GM19395 (cell line): Measurements from ENCODE around the gene SMAGP.
"Not testable (repeated sequence)": the region's sequence is repeated elsewhere in the genome, so short reads cannot be mapped to it uniquely, and the experiment has no call there.

Experiments used
- ATAC-seq: cut with Tn5 transposase; IDR thresholded peaks from one replicate; pipeline ENCODE4 v1.9.1; 2021; ENCODE audit warnings: mild to moderate bottlenecking, moderate library complexity; ENCODE audit not compliant: unreplicated experiment

SMAGP gene, protein sequence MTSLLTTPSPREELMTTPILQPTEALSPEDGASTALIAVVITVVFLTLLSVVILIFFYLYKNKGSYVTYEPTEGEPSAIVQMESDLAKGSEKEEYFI

DNA sequence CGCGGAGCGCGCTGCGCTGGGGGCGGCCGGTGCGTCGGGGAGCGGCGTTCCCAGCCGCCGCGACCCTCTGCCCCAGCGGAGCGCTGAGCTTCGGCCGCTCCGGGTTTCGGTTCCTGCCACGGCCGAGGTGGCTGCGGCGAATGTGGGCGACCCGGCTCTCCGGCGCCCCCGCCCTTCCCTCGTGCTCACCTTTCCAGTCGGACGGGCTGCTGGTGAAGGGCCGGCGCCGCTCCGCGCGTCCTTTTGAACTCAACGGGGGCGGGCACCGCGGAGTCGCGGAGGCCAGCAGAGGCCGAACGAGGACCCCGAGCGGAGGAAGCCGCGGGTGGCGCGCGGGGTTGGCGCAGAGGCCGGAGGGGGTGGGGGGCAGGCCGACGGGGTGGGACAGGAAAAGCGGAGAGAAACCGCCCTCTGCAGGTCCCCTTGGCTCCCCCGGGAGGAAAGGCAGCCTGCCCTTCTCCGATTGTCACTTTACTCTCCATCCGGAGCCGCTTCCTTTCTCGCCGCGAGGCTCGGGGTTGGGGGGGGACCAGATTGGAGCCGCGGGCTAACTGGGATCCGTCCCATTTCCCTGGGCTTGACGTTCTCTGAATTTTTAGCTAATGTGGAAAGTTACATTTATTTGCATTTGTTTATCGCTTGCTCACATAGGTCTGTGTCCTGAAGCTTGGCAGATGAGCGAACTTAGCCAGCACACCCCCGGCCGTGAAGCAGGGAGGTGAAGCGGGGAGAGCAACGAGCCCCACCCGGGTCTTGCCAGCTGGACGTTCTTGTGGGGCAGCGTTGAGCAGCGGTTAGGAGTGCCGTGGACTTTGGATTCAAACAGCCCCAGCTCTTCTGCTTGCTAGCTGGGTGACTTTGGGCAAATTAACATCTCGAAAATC lies at the start of gene SMAGP:
TSS of gene SMAGP (minus strand) at position 349 of the 884 bp plus-strand sequence. CDS start 1,137 bp downstream, outside the sequence.
- peak; percentile 72 for ATAC-seq

DNA sequence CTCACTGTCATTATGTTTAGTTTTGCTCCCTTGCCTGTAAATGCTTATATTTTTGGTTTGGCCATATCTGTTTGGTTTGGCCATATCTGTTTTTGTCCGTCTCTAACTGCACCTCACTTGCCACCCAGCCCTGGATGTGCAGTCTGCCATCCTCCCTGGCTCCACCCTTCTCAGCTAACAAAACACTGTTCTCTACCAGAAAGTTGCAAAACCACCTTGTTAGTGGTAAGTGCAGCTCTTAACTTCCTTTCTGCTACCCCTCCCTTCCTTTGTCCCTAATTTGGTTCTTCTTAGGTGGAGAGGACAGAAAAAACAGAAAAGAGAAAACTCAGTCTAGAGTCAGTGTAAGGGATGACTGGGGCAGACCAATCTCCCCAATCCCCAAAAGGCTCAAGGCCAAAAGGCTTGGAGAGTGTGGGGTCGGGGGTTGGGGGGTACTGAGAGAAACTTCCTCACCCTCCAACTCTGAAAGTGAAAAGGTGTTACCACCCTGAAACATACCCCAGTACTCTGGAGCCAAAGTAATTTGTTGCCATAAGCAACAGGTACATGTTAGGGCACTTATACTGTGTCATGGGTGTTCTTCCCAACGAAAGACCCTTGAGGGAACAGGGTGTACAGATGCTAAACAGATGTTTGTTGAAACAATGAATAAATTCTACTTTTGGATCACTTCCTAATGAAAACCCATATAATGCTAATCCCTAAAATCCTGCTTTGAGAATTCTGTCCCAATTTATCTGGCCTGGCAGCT lies 48.8 kb upstream of the SMAGP start:
- peak; percentile 52 for ATAC-seq

DNA sequence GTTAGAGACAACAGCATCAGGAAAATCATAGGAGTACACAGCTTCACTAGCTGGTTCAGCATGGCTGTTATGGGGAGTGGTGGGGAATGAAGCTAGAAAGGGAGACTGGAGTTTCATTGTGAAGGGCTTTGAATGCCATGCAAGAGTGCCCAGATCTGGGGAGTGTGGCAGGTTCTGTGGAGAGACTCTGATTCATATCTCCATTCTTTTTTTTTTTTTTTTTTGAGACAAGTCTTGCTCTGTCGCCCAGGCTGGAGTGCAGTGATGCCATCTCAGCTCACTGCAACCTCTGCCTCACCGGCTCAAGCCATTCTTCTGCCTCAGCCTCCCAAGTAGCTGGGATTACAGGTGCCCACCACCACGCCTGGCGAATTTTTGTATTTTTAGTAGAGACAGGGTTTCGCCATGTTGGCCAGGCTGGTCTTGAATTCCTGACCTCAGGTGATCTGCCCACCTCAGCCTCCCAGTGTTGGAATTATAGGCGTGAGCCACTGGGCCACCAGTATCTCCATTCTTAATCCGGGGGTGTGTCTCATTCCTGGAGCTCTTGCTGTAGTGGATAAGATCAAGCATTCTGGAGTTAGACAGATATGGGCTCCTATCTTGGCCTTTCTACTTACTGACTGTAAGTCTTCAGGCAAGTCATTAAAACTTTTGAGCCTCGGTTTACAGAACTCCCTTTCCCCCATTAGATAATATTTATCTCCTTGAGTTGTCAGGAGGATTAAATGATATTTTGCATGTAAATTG lies 48.0 kb upstream of the SMAGP start:
- ATAC-seq: not testable (repeated sequence)

DNA sequence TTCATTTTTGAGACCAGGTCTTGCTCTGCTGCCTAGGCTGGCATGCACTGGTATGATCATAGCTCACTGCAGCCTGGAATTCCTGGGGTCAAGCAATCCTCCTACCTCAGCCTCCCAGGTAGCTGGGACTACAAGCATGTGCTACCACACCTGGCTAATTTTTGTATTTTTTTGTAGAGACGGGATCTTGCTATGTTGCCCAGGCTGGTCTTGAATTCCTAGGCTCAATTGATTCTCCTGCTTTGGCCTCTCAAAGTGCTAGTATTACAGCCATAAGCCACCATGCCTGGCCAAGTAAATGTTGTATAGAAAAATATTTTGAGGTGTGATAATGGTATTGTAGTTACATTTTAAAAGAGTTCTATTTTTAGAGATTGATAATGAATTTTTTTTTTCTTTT lies 41.2 kb upstream of the SMAGP start:
- ATAC-seq: no peak

DNA sequence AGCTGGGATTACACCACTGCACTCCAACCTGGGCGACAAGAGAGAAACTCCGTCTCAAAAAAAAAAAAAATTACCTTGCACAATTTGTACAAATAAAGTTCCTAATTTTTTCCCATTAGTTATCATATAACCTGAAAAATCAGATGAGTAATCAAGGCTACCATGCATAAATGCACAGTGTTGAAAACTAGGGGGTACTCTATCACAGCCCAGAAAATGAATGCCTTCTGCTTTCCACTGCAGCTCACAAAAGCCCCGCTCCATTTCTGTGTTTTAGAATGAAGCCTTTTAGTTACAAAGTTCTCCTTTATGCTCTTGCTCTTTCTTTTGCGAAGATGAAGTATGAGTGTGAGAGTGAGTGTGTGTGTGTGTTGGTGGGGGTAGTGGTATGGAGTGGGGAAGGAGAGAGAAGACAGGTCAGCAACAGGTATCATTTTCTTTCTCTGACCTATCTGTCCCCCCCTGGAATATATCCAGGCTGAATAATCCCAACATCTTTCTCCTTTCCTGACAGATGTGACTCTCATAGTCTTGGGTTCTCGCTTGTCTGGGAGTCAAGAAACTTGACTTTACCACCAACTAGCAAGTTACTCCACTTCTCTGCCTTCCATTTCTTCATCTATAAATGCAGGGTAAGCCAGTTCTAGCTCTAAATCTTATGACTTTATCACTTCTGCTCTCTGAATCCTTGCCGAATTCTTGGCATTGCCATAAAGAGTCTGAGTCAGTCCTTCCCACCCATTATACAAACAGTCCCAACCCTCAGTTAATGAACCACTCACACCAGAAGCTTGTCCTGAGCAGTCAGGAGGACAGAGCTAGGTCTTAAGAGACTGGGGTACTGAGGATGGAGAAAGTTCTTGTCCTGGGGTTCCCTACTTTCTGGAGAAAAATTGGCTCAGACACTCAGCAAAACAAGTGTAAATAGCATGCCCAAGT lies 37.7 kb upstream of the SMAGP start:
- ATAC-seq: no peak

DNA sequence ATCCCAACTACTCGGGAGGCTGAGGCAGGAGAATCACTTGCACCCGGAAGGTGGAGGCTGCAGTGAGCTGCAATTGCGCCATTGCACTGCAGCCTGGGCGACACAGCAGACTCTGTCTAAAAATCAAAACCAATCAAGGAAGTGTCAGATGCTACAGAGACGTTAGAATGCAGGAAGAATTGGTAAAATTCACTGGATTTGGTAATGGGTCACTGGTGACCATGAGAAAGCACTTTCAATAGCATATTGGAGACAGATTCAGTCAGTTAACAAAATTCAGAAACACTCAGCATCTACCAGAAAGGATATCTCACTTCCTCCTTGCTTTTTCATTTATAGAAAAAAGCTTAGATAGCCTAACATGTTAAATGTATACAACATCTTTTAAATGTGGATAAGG lies 36.3 kb upstream of the SMAGP start:
- no peak for ATAC-seq

DNA sequence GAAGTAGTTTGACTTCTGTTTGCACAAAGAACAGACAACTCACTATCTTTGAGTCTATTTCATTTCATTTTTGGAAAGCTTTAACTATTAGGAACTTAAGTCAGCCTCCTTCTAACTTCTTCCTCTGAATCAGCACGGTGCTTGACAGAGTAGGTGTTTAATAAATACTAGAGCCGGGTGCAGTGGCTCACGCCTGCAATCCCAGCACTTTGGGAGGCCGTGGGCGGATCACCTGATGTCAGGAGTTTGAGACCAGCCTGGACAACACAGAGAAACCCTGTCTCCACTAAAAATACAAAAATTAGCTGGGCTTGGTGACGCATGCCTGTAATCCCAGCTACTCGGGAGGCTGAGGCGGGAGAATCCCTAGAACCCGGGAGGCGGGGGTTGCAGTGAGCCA lies 30.6 kb upstream of the SMAGP start:
- ATAC-seq: not testable (repeated sequence)

DNA sequence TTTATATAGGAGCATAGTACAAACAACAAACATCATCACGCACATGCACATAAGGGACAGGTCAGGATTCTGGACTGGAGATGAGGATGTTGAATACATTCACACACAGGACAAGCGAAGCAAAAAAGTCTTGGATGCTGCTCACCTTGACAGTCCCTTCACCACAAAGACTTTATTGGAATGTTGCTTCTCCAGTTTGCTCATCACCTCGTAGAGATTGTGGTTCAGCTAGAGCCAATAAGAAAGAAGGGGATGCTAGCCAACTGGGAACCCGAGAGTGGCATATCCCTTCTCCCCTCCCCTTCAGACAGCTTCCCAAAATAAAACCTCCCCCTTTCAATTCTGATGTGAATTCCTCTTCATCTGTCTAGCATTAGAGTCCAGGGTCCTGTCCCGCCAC lies 25.4 kb upstream of the SMAGP start:
- ATAC-seq: no peak

DNA sequence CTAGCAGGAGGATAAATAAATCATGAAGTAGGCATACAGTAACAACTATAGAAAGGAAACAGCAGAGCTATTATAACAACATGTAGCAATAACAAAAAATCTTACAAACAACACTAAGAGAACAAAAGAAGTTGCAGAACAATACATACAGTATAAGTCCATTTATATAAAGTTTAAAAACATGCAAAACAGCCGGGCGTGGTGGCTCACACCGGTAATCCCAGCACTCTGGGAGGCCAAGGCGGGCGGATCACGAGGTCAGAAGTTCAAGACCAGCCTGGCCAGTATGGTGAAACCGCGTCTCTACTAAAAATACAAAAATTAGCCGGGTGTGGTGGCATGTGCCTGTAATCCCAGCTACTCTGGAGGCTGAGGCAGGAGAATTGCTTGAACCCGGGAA lies 23.9 kb upstream of the SMAGP start:
- ATAC-seq: not testable (repeated sequence)

DNA sequence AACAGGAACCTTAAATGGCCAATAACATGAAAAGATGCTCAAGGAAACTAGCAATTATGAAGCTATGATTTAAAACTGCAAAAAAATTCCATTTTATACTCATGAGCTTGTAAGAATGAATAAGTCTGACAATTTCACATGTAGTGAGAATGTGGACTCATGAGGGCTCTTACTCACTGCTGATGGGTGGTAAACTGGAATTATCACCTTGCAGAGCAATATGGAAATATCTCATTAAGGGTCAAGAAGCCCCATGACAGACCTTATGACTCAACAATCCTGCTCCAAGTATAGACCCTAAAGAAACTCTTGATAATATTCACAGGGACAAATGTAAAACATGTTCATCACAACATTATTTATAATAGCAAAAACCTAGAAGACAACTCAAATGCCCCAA lies 23.5 kb upstream of the SMAGP start:
- no peak for ATAC-seq

DNA sequence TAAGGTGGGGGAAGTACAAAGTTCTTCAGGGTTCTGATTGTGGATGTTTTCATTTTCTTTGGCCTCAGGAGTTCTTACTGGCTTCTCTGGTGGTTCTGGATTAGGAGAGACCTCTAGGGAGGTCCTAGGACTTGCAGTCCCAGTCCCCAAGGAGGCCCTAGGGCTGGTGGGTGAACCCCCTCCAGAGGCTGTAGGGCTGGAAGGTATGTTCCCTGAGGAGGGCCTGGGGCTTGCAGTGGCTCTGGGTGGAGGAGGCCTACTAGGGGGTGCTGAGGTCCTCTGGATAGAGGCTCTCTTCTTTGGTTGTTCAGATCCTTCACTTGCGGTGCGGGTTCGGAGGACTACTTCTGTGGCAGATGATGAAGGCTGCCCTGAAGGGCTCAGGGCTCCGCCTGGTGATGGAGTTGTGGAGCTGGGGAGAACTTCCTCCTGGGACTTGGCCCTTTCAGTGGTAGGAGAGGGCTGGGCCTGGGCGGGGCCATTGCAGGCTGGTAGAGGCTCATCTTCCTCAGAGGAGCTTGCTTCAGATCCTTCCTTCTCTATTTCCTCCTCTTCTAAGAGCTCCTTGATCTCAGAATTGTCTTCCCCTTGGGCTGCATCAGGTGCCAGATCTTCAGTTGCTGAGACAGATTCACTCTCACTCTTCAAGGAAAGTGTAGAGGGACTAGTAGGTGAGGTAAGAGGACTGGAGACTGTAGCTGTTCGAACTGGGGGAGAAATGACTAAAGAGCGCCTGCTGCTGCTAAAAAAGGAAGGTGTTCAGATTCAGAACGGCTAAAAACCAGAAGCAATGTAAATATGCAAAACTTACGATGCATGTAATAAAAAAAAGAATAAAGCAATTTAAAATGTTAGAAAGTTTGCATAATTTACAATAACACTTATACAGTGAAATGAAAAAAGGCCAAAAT lies 21.6 kb upstream of the SMAGP start:
- not testable (repeated sequence) for ATAC-seq

DNA sequence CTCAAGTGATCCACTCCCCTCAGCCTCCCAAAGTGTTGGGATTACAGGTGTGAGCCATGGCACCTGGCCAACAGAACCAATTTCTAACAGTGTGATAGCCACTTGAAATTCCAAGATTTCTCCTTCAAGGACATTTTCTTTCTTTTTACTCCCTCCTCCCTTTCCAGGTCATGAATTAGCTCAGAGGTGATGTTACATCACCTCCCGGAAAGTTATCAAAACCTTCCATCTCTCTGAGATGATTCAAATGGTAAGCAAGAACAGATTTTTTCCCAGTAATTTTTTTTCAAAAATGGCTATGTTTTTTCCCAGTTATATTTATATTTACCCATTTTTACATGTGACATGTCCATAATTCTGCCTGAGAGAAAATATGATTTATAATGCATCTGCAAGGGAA lies 15.6 kb upstream of the SMAGP start:
- ATAC-seq: no peak

DNA sequence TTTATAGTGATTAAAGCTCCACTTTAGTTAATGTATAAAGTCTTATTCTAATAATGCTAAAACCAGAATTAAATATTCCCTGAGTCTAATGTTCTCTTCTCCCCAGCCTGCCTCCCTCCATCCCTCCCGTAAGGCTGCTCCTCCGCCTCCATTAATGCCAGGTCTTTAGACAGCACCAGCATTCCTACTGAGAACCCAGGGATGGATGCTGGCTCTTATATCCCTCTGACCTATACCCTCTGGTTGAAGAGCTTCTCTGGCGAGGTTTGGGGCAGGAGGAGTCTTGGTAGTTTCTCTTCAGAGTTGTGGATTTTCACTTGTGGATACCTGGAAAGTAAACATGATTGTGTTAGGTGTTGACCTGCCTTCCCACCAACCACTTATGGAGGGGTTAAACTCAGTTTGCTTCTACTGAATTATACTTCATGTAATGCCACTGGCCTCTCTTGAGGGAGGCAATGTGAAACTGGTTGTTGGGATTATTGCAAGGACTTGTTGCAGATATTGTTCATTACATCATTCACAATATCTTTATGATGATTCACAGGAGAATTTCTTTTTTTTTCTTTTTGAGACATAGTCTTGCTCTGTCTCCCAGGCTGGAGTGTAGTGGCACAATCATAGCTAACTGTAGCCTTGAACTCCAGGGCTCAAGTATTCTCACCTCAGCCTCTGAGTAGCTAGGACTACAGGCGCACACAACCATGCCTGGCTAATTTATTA lies 11.1 kb upstream of the SMAGP start:
- no peak for ATAC-seq

DNA sequence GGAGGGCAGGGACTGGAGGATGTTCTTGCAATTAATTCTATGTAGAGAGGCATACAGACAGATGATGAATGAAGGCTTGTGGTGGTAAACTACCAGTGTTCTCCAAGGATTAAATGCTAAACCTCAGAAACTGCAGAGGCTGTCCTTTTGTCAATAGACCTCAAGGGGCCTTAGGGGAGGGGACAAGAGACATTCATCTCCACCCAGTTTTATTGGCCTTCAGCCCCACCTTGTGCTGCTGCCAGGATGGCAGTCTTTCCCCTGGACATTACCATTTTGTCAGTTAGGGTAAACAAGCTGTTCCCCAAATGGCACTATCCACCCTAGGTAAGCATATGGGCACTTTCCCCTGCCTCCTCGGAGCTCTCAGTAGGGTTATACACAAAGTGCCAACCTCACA lies 4.9 kb upstream of the SMAGP start:
- ATAC-seq: no peak

DNA sequence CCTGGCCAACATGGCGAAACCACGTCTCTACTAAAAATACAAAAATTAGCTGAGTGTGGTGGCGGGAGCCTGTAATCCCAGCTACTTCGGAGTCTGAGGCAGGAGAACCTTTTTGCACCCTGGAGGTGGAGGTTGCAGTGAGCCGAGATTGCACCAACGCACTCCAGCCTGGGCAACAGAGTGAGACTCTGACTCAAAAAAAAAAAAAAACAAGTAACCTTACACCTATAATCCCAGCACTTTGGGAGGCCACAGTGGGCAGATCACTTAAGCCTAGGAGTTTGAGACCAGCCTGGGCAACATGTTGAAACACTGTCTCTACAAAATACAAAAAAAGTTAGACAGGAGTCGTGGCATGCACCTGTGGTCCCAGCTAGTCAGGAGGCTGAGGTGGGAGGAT lies 2.6 kb upstream of the SMAGP start:
- ATAC-seq: not testable (repeated sequence)

DNA sequence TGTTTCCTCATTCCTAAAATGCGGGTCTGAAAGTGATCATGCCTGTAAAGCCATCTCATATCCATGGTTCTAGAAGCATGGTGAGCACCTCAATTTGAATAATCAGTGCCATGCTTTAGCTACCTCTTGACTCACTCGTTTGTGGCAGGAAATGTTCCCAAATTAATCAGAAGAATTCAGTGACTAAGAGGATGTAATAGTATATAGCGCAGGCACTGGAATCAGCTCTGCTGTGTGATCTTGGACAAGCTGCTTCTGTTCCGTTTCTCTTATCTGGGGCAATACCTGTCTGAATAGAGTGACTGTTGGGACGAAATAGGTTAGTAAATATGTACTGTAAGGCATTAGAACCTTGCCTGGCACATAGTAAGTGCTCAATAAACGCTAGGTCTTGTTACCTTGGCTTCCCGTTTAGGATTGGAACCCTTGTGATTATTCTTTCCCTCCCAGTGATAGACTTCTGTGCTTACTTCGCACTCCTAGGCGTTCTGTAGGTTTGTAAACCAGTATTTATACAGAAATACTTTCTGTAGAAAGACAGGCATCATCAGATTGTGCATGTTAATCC lies 820 bp upstream of the SMAGP start:
- ATAC-seq: no peak

DNA sequence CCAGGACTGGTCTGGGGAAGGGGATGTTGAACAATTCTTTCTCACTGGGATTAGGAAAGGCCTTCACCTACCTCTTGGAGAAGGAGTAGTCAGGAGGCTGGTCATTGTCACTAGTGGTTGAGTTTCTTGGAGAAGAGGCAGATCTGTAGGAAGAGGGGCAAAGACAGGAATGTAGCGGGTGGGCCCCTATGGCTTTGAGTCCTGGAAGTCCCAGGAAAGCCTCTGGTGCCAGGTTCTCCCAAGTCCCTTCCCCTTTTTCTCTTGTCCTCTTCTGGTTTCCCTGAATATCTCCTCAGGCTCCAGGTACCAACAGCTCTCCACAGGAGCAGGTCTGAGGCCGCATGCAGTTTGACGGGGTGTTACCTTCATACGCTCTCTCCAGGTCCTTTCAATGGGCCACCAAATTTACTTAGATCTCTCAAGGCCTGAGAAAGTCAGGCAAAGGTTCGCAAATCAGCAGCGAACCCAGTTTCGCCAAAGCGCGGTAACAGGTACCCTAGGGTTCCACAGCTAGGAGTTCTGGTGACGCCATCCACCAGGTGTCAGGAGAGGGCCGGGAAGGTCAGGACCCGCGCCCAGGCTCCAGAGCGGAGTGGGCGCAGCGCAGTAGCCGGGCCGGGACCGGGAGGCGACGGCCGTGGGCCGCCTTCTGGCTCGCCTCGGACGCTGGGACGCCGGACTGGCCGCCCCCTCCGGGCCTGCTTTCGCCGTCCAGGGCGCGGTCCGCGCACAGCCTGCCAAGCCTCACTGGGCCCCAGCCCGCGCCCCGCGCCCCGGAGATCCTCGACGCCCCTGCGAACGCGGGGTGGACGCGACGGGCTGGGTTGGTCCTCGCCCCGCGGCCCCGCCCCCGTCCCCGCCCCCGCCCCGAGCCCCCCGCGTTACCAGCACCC lies 795 bp downstream of the SMAGP start:
- ATAC-seq: peak; percentile 29
